Muscle layer of duodenum (tissue), 2 donors: ENCODE data around the gene SLC6A7.
A peak's percentile ranks its signal among the peaks of the same experiment; 100 is the strongest.

Source experiments
- H3K27ac ChIP-seq: one replicate; pipeline ENCODE4 v1.7.0; 2013; ENCODE audit warnings: mild to moderate bottlenecking, low read length
- H3K27me3 ChIP-seq: one replicate; pipeline ENCODE4 v1.7.0; 2013; ENCODE audit warnings: low read depth, mild to moderate bottlenecking, control low read depth, low read length
- H3K36me3 ChIP-seq, 2 donors: one replicate each; pipeline ENCODE4 v1.7.0; 2013; ENCODE audit warnings: low read length in 2 of 2, control low read depth in 1 of 2, mild to moderate bottlenecking in 1 of 2; ENCODE audit not compliant: insufficient read depth in 2 of 2, control insufficient read depth in 1 of 2
- H3K4me1 ChIP-seq, 2 donors: one replicate each; pipeline ENCODE4 v1.7.0; 2013; ENCODE audit warnings: low read length in 2 of 2, mild to moderate bottlenecking in 2 of 2, control low read depth in 1 of 2, moderate library complexity in 1 of 2; ENCODE audit not compliant: insufficient read depth in 2 of 2, control insufficient read depth in 1 of 2
- H3K4me3 ChIP-seq, 2 donors: one replicate each; pipeline ENCODE4 v1.7.0; 2013; ENCODE audit warnings: low read length in 2 of 2, low read depth in 1 of 2, mild to moderate bottlenecking in 1 of 2
- H3K9me3 ChIP-seq, 2 donors: one replicate each; pipeline ENCODE4 v1.7.0; 2013; ENCODE audit warnings: low read length in 2 of 2, control low read depth in 1 of 2, mild to moderate bottlenecking in 1 of 2; ENCODE audit not compliant: control insufficient read depth in 1 of 2
- donor health status: healthy.

The SLC6A7 gene

GRCh38 chr5:150166037-150166649 lies 23.7 kb upstream of the SLC6A7 start:
- Histone ChIP-seq H3K9me3 (no peaks in the 10 kb centered on the region), H3K4me3 (no peak overlapping the region), H3K27ac (no peak overlapping the region), H3K27me3 (peaks cover 6% of the 10 kb centered on the region), H3K4me1 (peaks cover 0 to 3% of the 10 kb centered on the region in 2 donors), H3K36me3 (no peaks in the 10 kb centered on the region)

DNA sequence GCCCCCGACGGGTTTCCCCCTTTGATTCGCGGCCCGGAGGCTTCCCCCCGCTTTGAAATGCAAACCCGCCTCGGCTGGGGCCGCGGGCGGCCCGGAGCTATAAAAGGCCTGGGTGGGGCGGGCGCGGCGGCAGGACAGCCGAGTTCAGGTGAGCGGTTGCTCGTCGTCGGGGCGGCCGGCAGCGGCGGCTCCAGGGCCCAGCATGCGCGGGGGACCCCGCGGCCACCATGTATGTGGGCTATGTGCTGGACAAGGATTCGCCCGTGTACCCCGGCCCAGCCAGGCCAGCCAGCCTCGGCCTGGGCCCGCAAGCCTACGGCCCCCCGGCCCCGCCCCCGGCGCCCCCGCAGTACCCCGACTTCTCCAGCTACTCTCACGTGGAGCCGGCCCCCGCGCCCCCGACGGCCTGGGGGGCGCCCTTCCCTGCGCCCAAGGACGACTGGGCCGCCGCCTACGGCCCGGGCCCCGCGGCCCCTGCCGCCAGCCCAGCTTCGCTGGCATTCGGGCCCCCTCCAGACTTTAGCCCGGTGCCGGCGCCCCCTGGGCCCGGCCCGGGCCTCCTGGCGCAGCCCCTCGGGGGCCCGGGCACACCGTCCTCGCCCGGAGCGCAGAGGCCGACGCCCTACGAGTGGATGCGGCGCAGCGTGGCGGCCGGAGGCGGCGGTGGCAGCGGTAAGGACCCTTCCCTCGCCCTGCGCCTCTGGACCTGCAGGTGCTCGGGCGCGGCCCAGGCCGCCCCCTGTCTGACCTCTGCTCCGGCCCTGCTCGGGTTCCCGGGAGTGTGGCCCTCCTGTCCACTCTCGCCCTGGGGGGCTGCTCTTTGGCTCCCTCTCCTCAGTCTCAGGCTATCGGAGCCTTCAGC lies 23.0 kb upstream of the SLC6A7 start, which contains the start of gene CDX1:
TSS of gene CDX1 (plus strand) at position 129 of the 862 bp plus-strand sequence. CDS start at position 228, 99 bp downstream.
- H3K4me1 ChIP-seq, result peaks cover 0 to 3% of the 10 kb centered on the region in 2 donors
- peaks cover 6% of the 10 kb centered on the region for H3K27me3 ChIP-seq
- peak within 1 kb of the TSS in 1 of 2 donors; percentile 56 for H3K4me3 ChIP-seq
- no peaks in the 10 kb centered on the region for H3K9me3 ChIP-seq
- peak within 1 kb of the TSS; percentile 71 for H3K27ac ChIP-seq
- H3K36me3 ChIP-seq, result no peaks in the 10 kb centered on the region

GRCh38 chr5:150167512-150167850 lies 22.4 kb upstream of the SLC6A7 start:
- Histone ChIP-seq H3K36me3 (no peaks in the 10 kb centered on the region), H3K4me3 (peak overlapping the region in 1 of 2 donors; percentile 56), H3K9me3 (no peaks in the 10 kb centered on the region), H3K4me1 (peaks cover 0 to 3% of the 10 kb centered on the region in 2 donors), H3K27ac (peak overlapping the region; percentile 71), H3K27me3 (peaks cover 6% of the 10 kb centered on the region)

DNA sequence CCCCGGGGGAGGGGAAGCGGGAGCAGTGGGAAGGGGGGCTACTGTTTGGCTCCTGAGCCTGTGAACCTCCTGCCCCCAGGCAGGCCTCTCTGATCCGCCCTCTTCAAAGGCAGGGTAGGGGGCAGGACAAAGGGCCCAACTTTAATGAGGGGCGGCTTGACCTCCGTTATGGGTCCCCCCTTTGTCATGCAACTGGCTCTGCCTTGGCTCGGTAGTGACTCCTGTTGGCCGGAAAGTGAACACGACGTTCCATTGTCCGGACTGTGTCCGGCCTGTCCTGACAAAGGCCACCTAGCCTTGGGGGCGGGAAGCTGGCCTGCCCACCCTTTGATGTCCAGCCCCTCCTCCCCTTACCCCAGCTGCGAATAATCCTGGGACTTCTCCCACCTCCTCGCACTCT lies 22.0 kb upstream of the SLC6A7 start:
- H3K4me3 ChIP-seq, result peak overlapping the region in 1 of 2 donors; percentile 56
- H3K27me3 ChIP-seq, result peaks cover 6% of the 10 kb centered on the region
- no peaks in the 10 kb centered on the region for H3K9me3 ChIP-seq
- no peaks in the 10 kb centered on the region for H3K36me3 ChIP-seq
- peaks cover 0 to 3% of the 10 kb centered on the region in 2 donors for H3K4me1 ChIP-seq
- H3K27ac ChIP-seq, result peak overlapping the region; percentile 71

DNA sequence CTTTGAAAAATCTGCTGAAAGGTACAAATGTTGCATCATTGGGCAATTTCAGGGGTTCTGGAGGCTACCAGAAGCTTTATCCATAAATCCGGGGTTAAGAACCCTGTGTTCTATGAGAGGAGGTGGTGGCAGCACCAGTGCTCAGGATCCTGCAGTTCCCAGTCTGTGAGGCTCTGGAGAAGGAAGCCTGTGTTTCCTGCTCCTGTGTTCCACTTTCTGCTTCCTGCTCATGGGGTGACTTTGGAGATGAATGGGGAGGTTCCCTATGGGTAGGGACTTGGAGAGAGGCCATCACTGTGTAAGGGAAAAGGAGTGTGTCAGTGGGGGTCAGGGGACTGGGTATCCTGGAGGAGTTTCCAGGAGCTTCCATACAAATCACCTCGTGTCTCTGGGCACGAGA lies 21.0 kb upstream of the SLC6A7 start:
- peaks cover 6% of the 10 kb centered on the region for H3K27me3 ChIP-seq
- peaks cover 0 to under 1% of the 10 kb centered on the region in 2 donors for H3K4me1 ChIP-seq
- H3K4me3 ChIP-seq, result peak overlapping the region in 1 of 2 donors; percentile 56
- H3K27ac ChIP-seq, result peak overlapping the region; percentile 71
- H3K9me3 ChIP-seq, result no peaks in the 10 kb centered on the region
- H3K36me3 ChIP-seq, result no peaks in the 10 kb centered on the region

GRCh38 chr5:150172145-150172544 lies 17.7 kb upstream of the SLC6A7 start:
- no peak overlapping the region for H3K27ac ChIP-seq
- no peaks in the 10 kb centered on the region for H3K36me3 ChIP-seq
- H3K27me3 ChIP-seq, result peaks cover 6% of the 10 kb centered on the region
- no peak overlapping the region for H3K4me3 ChIP-seq
- H3K4me1 ChIP-seq, result no peaks in the 10 kb centered on the region
- no peaks in the 10 kb centered on the region for H3K9me3 ChIP-seq

DNA sequence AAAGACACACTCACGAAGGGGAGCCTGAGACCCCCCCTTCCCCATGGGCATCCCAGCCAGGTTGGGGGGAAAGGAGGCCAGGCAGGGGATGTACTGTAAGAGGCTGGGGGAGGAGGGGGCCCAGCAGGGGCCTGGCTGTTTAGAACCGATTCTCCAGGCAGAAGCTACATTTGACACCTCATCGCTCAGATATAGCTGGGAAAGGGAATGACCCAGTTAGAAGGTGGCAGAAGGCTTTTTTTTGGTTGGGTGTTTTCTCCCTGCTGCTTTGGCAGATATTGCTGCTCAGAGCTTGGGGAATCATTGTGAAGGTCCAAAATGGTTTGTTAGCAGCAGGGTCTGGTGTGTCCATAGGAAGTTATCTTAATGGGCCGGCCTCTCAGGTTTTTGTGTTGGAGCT lies 17.3 kb upstream of the SLC6A7 start:
- Histone ChIP-seq H3K4me3 (no peak overlapping the region), H3K36me3 (no peaks in the 10 kb centered on the region), H3K27me3 (peaks cover 3% of the 10 kb centered on the region), H3K4me1 (no peaks in the 10 kb centered on the region), H3K9me3 (no peaks in the 10 kb centered on the region), H3K27ac (no peak overlapping the region)

DNA sequence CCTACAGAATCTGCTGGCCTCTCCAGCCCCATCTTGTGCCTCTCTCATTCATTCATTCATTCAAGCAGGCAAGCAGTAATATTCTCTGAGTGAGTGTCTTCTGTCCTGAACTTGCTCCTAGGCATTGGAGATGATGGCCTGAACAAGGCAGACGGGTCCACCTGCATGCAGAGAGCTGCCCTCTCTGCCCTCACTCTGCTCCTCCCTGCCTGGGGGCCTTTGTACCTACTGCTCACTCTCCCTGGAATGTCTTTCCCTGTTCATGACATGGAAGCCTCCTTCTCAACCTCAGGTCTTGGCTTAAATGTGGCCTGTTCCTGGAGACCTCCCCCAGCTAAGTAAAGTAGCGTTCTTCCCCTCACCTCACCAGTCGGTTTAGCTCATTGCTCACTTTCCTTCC lies 16.7 kb upstream of the SLC6A7 start:
- Histone ChIP-seq H3K4me1 (no peaks in the 10 kb centered on the region), H3K9me3 (no peaks in the 10 kb centered on the region), H3K36me3 (no peaks in the 10 kb centered on the region), H3K4me3 (no peak overlapping the region), H3K27ac (no peak overlapping the region), H3K27me3 (no peaks in the 10 kb centered on the region)

- Histone ChIP-seq H3K4me1 (no peaks in the 10 kb centered on the region), H3K27ac (no peak overlapping the region), H3K36me3 (no peaks in the 10 kb centered on the region), H3K27me3 (no peaks in the 10 kb centered on the region), H3K9me3 (no peaks in the 10 kb centered on the region), H3K4me3 (no peak overlapping the region)
These were observed 15.6 kb upstream of the SLC6A7 start for GRCh38 chr5:150174285-150174684.

- Histone ChIP-seq H3K27ac (no peak overlapping the region), H3K9me3 (no peaks in the 10 kb centered on the region), H3K27me3 (no peaks in the 10 kb centered on the region), H3K36me3 (no peaks in the 10 kb centered on the region), H3K4me3 (no peak overlapping the region), H3K4me1 (peaks cover 0 to 4% of the 10 kb centered on the region in 2 donors)
These were observed 14.8 kb upstream of the SLC6A7 start for GRCh38 chr5:150175076-150175475.

GRCh38 chr5:150175536-150175935 lies 14.3 kb upstream of the SLC6A7 start:
- Histone ChIP-seq H3K27me3 (no peaks in the 10 kb centered on the region), H3K27ac (no peak overlapping the region), H3K4me1 (peaks cover under 1 to 4% of the 10 kb centered on the region in 2 donors)

More at GRCh38 chr5:150175536-150175935, 14.3 kb upstream of the SLC6A7 start:
- Histone ChIP-seq H3K4me3 (no peak overlapping the region), H3K36me3 (no peaks in the 10 kb centered on the region), H3K9me3 (no peaks in the 10 kb centered on the region)
